Stomach (tissue), 9 donors: Measurements from ENCODE around the gene LRFN3. TPM values are rescaled to one million over a fixed set of nuclear protein-coding genes. Genes with fewer than 3 reads are reported as not detected.
"Not testable (repeated sequence)": the region's sequence is repeated elsewhere in the genome, so short reads cannot be mapped to it uniquely, and the experiment has no call there.

Experiments
- DNase-seq, 2 donors: peaks; one replicate each; pipeline versions ENCODE4 v3.0.0 to v3.0.0-alpha.2; 2013 to 2019
- H3K27ac ChIP-seq, 5 donors: fragments of 200-600 bp in 4 of 5; sonication (generic) in 4 of 5; one replicate each; pipeline ENCODE4 v1.5.1; 2013 to 2019; ENCODE audit warnings: mild to moderate bottlenecking in 1 of 5, moderate library complexity in 1 of 5
- H3K27me3 ChIP-seq, 3 donors: fragments of 200-600 bp; sonication (generic); one replicate each; pipeline ENCODE4 v1.5.1; 2017 to 2019; ENCODE audit warnings: mixed run types in 1 of 3
- H3K36me3 ChIP-seq, 4 donors: fragments of 200-600 bp; sonication (generic); 1 replicate in 3 of 4; 2 replicates in 1 of 4; pipeline ENCODE4 v1.5.1; 2016 to 2019
- H3K4me1 ChIP-seq, 4 donors: fragments of 200-600 bp; sonication (generic); one replicate each; pipeline ENCODE4 v1.5.1; 2016 to 2019
- H3K4me3 ChIP-seq, 4 donors: fragments of 200-600 bp; sonication (generic) in 3 of 4; one replicate each; pipeline ENCODE4 v1.5.1; 2016 to 2019; ENCODE audit warnings: mild to moderate bottlenecking in 1 of 4
- H3K9me3 ChIP-seq, 4 donors: fragments of 200-600 bp; sonication (generic); one replicate each; pipeline ENCODE4 v1.5.1; 2016 to 2019
- CTCF ChIP-seq, 7 experiments: fragments of 450-650 bp in 4 of 7; fragments of 200-600 bp in 3 of 7; sonication (generic) in 3 of 7; IDR thresholded peaks; one replicate each; pipeline ENCODE4 v1.5.1; 2016 to 2019; ENCODE audit warnings: antibody characterized with exemption in 7 of 7, control low read depth in 2 of 7, mild to moderate bottlenecking in 1 of 7
- EP300 ChIP-seq: sonication (generic); formaldehyde crosslinking; IDR thresholded peaks from one replicate; pipeline ENCODE4 v1.6.1; 2017; ENCODE audit warnings: antibody characterized with exemption
- POLR2A ChIP-seq, 4 donors: fragments of 450-650 bp; IDR thresholded peaks; one replicate each; pipeline ENCODE4 v1.6.1; 2016; ENCODE audit warnings: antibody characterized with exemption in 4 of 4, control low read depth in 2 of 4, mild to moderate bottlenecking in 1 of 4, moderate library complexity in 1 of 4
- POLR2AphosphoS5 ChIP-seq, 3 donors: sonication (generic); formaldehyde crosslinking; IDR thresholded peaks; one replicate each; pipeline ENCODE4 v1.6.1; 2016; ENCODE audit warnings: antibody characterized with exemption in 3 of 3
- WGBS, 5 donors: extraction: QIAGEN DNeasy Blood & Tissue Kit in 3 of 5; methylation state at CpG; one replicate each; pipeline versions ENCODE4 v1.1.5 to v1.1.7; 2013 to 2018; 5-methylcytosine and 5-hydroxymethylcytosine counted together
- intact Hi-C: fragments of 100-400 bp; cut with DNase I; formaldehyde crosslinking; loops from one replicate; pipeline ENCODE4 v1.15.1; 2023; ENCODE audit warnings: low total_unique reads
- polyA plus RNA-seq, 3 donors: library from polyadenylated mRNA; stranded (reverse); fragments of 200-250 nt; gene quantifications; one replicate each; pipeline ENCODE4 v1.2.3, GENCODE V29; 2013
- total RNA-seq, 5 donors: library from RNA; depleted of rRNA; stranded (reverse); fragments of >200 nt; gene quantifications; one replicate each; pipeline versions ENCODE4 v1.1.0 to v1.2.3, GENCODE V29; 2014 to 2016
- donor health status: healthy with polysubstance abuse.
- donor health status: Bipolar disorder and iron deficiency.
- donor health status: healthy.

Gene LRFN3
- total and polyA plus RNA-seq, 8 donors, result 0.73 to 48.1 (median 3.5) TPM

GRCh38 chr19:35955881-35956634, 19.9 kb downstream of the LRFN3 start:
- H3K27ac ChIP-seq, result no peak overlapping the region
- 57 to 82% (median 74%) methylated on average over 6 of the region's 6 CpGs for WGBS, 5 donors

GRCh38 chr19:35957411-35957810, 21.2 kb downstream of the LRFN3 start:
- Histone ChIP-seq H3K27me3 (peaks cover 11 to 69% (median 31%) of the 10 kb centered on the region in 3 donors), H3K4me1 (peaks cover 0 to 13% (median 8%) of the 10 kb centered on the region in 4 donors)
- H3K27ac ChIP-seq, intact Hi-C loops, H3K4me3 ChIP-seq, H3K36me3 ChIP-seq, DNase-seq, H3K9me3 ChIP-seq: not testable (repeated sequence)
- WGBS, 5 donors, result 67 to 84% (median 75%) methylated on average over 8 of the region's 8 CpGs

More at GRCh38 chr19:35955881-35956634, 19.9 kb downstream of the LRFN3 start:
- intact Hi-C loops, result no loop called here
- peaks cover 0 to 7% (median 6%) of the 10 kb centered on the region in 4 donors for H3K9me3 ChIP-seq
- H3K27me3 ChIP-seq, result peaks cover 11 to 61% (median 31%) of the 10 kb centered on the region in 3 donors
- H3K4me3 ChIP-seq, result no peak overlapping the region
- no peak for DNase-seq
- peaks cover 0 to 13% (median 8%) of the 10 kb centered on the region in 4 donors for H3K4me1 ChIP-seq
- H3K36me3 ChIP-seq, result no peaks in the 10 kb centered on the region
- no peak for TF ChIP-seq EP300
- no peak for TF ChIP-seq POLR2AphosphoS5 (IDR thresholded peaks at IDR 0.05)
- TF ChIP-seq CTCF (IDR thresholded peaks at IDR 0.05), result no peak
- no peak for TF ChIP-seq POLR2A (IDR thresholded peaks at IDR 0.05)

- Histone ChIP-seq H3K4me3 (peak overlapping the region; percentile 9 to 42 (median 24)), H3K9me3 (peaks cover 0 to 7% (median 6%) of the 10 kb centered on the region in 4 donors), H3K27me3 (peaks cover 11 to 81% (median 35%) of the 10 kb centered on the region in 3 donors), H3K4me1 (peaks cover 0 to 13% (median 8%) of the 10 kb centered on the region in 4 donors), H3K36me3 (no peaks in the 10 kb centered on the region), H3K27ac (no peak overlapping the region)
- TF ChIP-seq POLR2AphosphoS5 (IDR thresholded peaks at IDR 0.05), result no peak
- no peak for TF ChIP-seq CTCF (IDR thresholded peaks at IDR 0.05)
- no peak for TF ChIP-seq EP300
- no peak for TF ChIP-seq POLR2A (IDR thresholded peaks at IDR 0.05)
- WGBS, 5 donors, result 29 to 40% (median 35%) methylated on average over 15 of the region's 15 CpGs
- intact Hi-C loops, result no loop called here
- no peak for DNase-seq
Observed at GRCh38 chr19:35958660-35959039, 22.5 kb downstream of the LRFN3 start.

- intact Hi-C loops, result no loop called here
- DNase-seq, result peak; percentile 59 to 60
Observed at GRCh38 chr19:35959040-35959967, 23.1 kb downstream of the LRFN3 start.

More at GRCh38 chr19:35959040-35959967, 23.1 kb downstream of the LRFN3 start:
- Histone ChIP-seq H3K9me3 (peaks cover 0 to 7% (median 6%) of the 10 kb centered on the region in 4 donors), H3K4me3 (peak overlapping the region; percentile 9 to 42 (median 24)), H3K27ac (no peak overlapping the region), H3K36me3 (no peaks in the 10 kb centered on the region), H3K27me3 (peaks cover 11 to 81% (median 35%) of the 10 kb centered on the region in 3 donors), H3K4me1 (peaks cover 0 to 13% (median 8%) of the 10 kb centered on the region in 4 donors)
- 10 to 14% (median 13%) methylated on average over 82 to 97 of the region's 97 CpGs for WGBS, 5 donors
- TF ChIP-seq CTCF (IDR thresholded peaks at IDR 0.05) (peak in 1 of 7 experiments; percentile 27), POLR2AphosphoS5 (IDR thresholded peaks at IDR 0.05) (no peak)
